ENCODE measurements around the gene CSTF1.

Gene CSTF1

DNA sequence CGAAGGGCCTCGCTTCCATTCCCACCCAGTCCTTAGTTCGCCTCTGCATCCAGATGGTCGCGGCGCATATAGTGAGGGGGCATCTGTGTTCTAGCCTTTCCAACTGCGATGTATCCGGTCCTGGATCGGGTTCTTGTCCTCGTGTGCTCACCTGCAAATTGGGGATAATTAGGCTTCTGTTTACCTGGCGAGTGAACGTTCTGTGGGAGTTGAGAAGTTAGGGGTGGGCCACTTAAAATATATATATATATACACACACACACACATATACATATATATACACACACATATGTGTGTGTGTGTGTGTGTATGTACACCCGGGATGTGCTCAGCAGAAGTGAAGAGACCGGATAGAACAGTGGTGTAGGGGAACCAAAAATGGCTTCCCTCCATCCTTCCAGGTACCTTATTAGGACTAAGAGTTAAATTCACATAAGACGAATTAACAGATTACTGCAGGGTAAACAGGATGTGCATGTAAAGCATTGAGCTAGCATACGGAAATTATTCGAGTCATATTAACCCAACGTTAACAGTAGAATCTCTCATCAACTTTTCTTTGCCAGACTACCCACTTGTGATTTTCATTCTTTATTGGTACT lies 537 bp downstream of the CSTF1 start:
- TF ChIP-seq, protein P1, sequence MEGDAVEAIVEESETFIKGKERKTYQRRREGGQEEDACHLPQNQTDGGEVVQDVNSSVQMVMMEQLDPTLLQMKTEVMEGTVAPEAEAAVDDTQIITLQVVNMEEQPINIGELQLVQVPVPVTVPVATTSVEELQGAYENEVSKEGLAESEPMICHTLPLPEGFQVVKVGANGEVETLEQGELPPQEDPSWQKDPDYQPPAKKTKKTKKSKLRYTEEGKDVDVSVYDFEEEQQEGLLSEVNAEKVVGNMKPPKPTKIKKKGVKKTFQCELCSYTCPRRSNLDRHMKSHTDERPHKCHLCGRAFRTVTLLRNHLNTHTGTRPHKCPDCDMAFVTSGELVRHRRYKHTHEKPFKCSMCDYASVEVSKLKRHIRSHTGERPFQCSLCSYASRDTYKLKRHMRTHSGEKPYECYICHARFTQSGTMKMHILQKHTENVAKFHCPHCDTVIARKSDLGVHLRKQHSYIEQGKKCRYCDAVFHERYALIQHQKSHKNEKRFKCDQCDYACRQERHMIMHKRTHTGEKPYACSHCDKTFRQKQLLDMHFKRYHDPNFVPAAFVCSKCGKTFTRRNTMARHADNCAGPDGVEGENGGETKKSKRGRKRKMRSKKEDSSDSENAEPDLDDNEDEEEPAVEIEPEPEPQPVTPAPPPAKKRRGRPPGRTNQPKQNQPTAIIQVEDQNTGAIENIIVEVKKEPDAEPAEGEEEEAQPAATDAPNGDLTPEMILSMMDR (IDR thresholded peaks at IDR 0.05; ENCODE audit: borderline replicate concordance, extremely low read depth, low read length, poor library complexity, severe bottlenecking), result no peak
- TF ChIP-seq EZH2 (IDR thresholded peaks at IDR 0.05; ENCODE audit: borderline replicate concordance, low read depth, low read length, severe bottlenecking), result no peak
- ATAC-seq (ENCODE audit: insufficient read depth, low read depth), result 0 out of 3 replicates have a peak, but pooled peaks have one; percentile 13
- H3K27me3 ChIP-seq (ENCODE audit: insufficient read depth, low read length, poor library complexity), result no peaks in the 10 kb centered on the region
- peak; percentile 13 for DNase-seq
- peak overlapping the region; percentile 69 for H3K4me2 ChIP-seq (ENCODE audit: insufficient read depth, low read length)
- peaks cover 60% of the 10 kb centered on the region for H3K4me1 ChIP-seq (ENCODE audit: insufficient read depth, low read length)
- H2AFZ ChIP-seq (ENCODE audit: low read depth, low read length), result peak overlapping the region; percentile 91
- H3K36me3 ChIP-seq (ENCODE audit: insufficient read depth, low read length), result peaks cover 61% of the 10 kb centered on the region
- peak overlapping the region; percentile 97 for H3K27ac ChIP-seq (ENCODE audit: low read length)
- H3K9me3 ChIP-seq (ENCODE audit: insufficient read depth, low read length, severe bottlenecking), result no peaks in the 10 kb centered on the region
- peak overlapping the region; percentile 84 for H3K9ac ChIP-seq (ENCODE audit: low read depth, low read length)
- peak overlapping the region; percentile 68 to 81 for H3K4me3 ChIP-seq (ENCODE audit: low read depth in 1 of 2, low read length in 2 of 2)
- H3K79me2 ChIP-seq (ENCODE audit: insufficient read depth, low read length), result peaks cover 86% of the 10 kb centered on the region
- peaks cover 18% of the 10 kb centered on the region for H4K20me1 ChIP-seq (ENCODE audit: insufficient read depth, low read length)

DNA sequence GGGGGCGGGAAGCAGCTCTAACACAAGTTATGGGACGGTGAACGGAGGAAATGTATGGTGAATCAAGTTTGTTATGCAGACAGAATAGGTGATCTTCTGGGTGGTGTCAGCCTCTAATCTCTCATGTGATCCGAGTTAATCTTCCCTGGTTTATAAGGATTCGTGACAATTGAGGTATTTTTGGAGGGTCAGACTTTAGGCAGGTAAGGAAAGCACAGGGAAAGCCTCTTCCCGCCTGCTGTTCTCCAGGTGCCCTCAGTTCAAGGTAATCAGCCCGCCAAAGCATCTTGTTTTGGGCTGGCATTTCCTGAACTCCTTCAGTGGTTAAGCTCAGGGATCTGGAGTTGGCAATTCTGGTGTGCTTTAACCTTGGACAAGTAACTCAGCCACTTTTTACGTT lies 1.2 kb downstream of the CSTF1 start:
- H3K4me2 ChIP-seq (ENCODE audit: insufficient read depth, low read length), result peak overlapping the region; percentile 69
- H2AFZ ChIP-seq (ENCODE audit: low read depth, low read length), result no peak overlapping the region
- peak overlapping the region; percentile 84 for H3K9ac ChIP-seq (ENCODE audit: low read depth, low read length)
- peak overlapping the region; percentile 97 for H3K27ac ChIP-seq (ENCODE audit: low read length)
- no peak for DNase-seq
- no peak for ATAC-seq (ENCODE audit: insufficient read depth, low read depth)
- peak overlapping the region; percentile 68 to 81; a peak in 3 of 4 replicates for H3K4me3 ChIP-seq (ENCODE audit: low read depth in 1 of 2, low read length in 2 of 2)
- peaks cover 62% of the 10 kb centered on the region for H3K36me3 ChIP-seq (ENCODE audit: insufficient read depth, low read length)
- no peaks in the 10 kb centered on the region for H3K27me3 ChIP-seq (ENCODE audit: insufficient read depth, low read length, poor library complexity)
- H3K9me3 ChIP-seq (ENCODE audit: insufficient read depth, low read length, severe bottlenecking), result no peaks in the 10 kb centered on the region
- TF ChIP-seq, protein P1 (IDR thresholded peaks at IDR 0.05; ENCODE audit: borderline replicate concordance, extremely low read depth, low read length, poor library complexity, severe bottlenecking), result no peak
- no peak for TF ChIP-seq EZH2 (IDR thresholded peaks at IDR 0.05; ENCODE audit: borderline replicate concordance, low read depth, low read length, severe bottlenecking)
- peaks cover 55% of the 10 kb centered on the region for H3K4me1 ChIP-seq (ENCODE audit: insufficient read depth, low read length)
- peaks cover 18% of the 10 kb centered on the region for H4K20me1 ChIP-seq (ENCODE audit: insufficient read depth, low read length)
- peaks cover 81% of the 10 kb centered on the region for H3K79me2 ChIP-seq (ENCODE audit: insufficient read depth, low read length)

DNA sequence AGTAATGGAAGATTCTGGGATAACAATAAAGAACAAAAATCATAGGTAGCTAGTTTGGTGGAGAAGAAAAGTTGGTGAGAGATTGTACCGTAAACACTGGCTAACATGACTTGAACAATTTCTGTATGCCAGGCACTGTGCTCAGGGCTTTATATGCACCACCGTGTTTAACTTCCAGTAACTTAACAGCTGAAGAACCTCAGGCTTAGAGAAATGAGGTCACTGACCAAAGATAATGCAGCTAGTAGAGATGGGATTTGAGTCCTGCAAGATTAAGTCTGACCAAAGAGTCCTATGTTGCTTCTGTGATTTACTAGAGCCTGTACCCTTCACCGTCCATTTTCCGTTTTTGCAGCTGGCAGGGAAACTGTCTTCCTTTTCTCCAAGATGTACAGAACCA lies 2.7 kb downstream of the CSTF1 start:
- Histone ChIP-seq H3K4me1 (ENCODE audit: insufficient read depth, low read length) (peaks cover 44% of the 10 kb centered on the region), H3K27me3 (ENCODE audit: insufficient read depth, low read length, poor library complexity) (no peaks in the 10 kb centered on the region), H3K36me3 (ENCODE audit: insufficient read depth, low read length) (peaks cover 62% of the 10 kb centered on the region), H3K4me2 (ENCODE audit: insufficient read depth, low read length) (peak overlapping the region; percentile 8; the same call in 1 of the 2 replicates), H3K4me3 (ENCODE audit: low read depth in 1 of 2, low read length in 2 of 2) (no peak overlapping the region), H3K9me3 (ENCODE audit: insufficient read depth, low read length, severe bottlenecking) (no peaks in the 10 kb centered on the region), H3K27ac (ENCODE audit: low read length) (no peak overlapping the region), H4K20me1 (ENCODE audit: insufficient read depth, low read length) (peaks cover 14% of the 10 kb centered on the region), H3K79me2 (ENCODE audit: insufficient read depth, low read length) (peaks cover 78% of the 10 kb centered on the region), H3K9ac (ENCODE audit: low read depth, low read length) (no peak overlapping the region), H2AFZ (ENCODE audit: low read depth, low read length) (no peak overlapping the region)
- ATAC-seq (ENCODE audit: insufficient read depth, low read depth), result no peak
- no peak for DNase-seq
- TF ChIP-seq, protein P1 (IDR thresholded peaks at IDR 0.05; ENCODE audit: borderline replicate concordance, extremely low read depth, low read length, poor library complexity, severe bottlenecking), result no peak
- TF ChIP-seq EZH2 (IDR thresholded peaks at IDR 0.05; ENCODE audit: borderline replicate concordance, low read depth, low read length, severe bottlenecking), result no peak
